ENCODE measurements around the gene TGOLN2. TPM values are rescaled to one million over a fixed set of nuclear protein-coding genes. Genes with fewer than 3 reads are reported as not detected.

The TGOLN2 gene
- total and polyA plus RNA-seq, 2 of the 13 experiments (the other 11 are each of a cell fraction or from before 2014, with no cell fraction given), result 99.6 to 155 TPM

- TF ChIP-seq, protein P1, sequence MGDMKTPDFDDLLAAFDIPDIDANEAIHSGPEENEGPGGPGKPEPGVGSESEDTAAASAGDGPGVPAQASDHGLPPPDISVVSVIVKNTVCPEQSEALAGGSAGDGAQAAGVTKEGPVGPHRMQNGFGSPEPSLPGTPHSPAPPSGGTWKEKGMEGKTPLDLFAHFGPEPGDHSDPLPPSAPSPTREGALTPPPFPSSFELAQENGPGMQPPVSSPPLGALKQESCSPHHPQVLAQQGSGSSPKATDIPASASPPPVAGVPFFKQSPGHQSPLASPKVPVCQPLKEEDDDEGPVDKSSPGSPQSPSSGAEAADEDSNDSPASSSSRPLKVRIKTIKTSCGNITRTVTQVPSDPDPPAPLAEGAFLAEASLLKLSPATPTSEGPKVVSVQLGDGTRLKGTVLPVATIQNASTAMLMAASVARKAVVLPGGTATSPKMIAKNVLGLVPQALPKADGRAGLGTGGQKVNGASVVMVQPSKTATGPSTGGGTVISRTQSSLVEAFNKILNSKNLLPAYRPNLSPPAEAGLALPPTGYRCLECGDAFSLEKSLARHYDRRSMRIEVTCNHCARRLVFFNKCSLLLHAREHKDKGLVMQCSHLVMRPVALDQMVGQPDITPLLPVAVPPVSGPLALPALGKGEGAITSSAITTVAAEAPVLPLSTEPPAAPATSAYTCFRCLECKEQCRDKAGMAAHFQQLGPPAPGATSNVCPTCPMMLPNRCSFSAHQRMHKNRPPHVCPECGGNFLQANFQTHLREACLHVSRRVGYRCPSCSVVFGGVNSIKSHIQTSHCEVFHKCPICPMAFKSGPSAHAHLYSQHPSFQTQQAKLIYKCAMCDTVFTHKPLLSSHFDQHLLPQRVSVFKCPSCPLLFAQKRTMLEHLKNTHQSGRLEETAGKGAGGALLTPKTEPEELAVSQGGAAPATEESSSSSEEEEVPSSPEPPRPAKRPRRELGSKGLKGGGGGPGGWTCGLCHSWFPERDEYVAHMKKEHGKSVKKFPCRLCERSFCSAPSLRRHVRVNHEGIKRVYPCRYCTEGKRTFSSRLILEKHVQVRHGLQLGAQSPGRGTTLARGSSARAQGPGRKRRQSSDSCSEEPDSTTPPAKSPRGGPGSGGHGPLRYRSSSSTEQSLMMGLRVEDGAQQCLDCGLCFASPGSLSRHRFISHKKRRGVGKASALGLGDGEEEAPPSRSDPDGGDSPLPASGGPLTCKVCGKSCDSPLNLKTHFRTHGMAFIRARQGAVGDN (CRISPR knock-in tag; IDR thresholded peaks at IDR 0.05), result peak; percentile 99
- TF ChIP-seq ZNF414 (CRISPR knock-in tag; IDR thresholded peaks at IDR 0.05) (peak; percentile 71; the same call in 1 of the 2 replicates), RNF2 (conservative IDR thresholded peaks at IDR 0.05; ENCODE audit: low read depth) (peak; percentile 95), ZNF367 (CRISPR knock-in tag; IDR thresholded peaks at IDR 0.05; ENCODE audit: borderline replicate concordance) (no peak; the same call in 1 of the 2 replicates), ZFP37 (CRISPR knock-in tag; IDR thresholded peaks at IDR 0.05; ENCODE audit: borderline replicate concordance) (peak; percentile 96; the same call in 1 of the 2 replicates), HMGA1 (CRISPR knock-in tag; conservative IDR thresholded peaks at IDR 0.05) (no peak), SALL2 (CRISPR knock-in tag; IDR thresholded peaks at IDR 0.05) (peak; percentile 94), RCOR2 (CRISPR knock-in tag; IDR thresholded peaks at IDR 0.05) (0 out of 2 replicates have a peak, but pooled peaks have one; percentile 44), U2AF2 (IDR thresholded peaks at IDR 0.05; ENCODE audit: low read depth, low read length) (peak; percentile 13; the same call in 1 of the 2 replicates), KDM3A (CRISPR knock-in tag; IDR thresholded peaks at IDR 0.05; ENCODE audit: low read depth) (peak; percentile 85; the same call in 1 of the 2 replicates), ZNF7 (CRISPR knock-in tag; IDR thresholded peaks at IDR 0.05) (0 out of 2 replicates have a peak, but pooled peaks have one; percentile 13), ZC3H4 (CRISPR knock-in tag; IDR thresholded peaks at IDR 0.05; ENCODE audit: borderline replicate concordance) (peak; percentile 96), ZNF136 (CRISPR knock-in tag; IDR thresholded peaks at IDR 0.05; ENCODE audit: low read depth) (peak; percentile 88; the same call in 1 of the 2 replicates), PPARG (CRISPR knock-in tag; conservative IDR thresholded peaks at IDR 0.05) (peak; percentile 71), EP300 (IDR thresholded peaks at IDR 0.05; ENCODE audit: low read depth in 2 of 2, low read length in 2 of 2) (peak; percentile 35 to 43; a peak in 3 of 4 replicates), EP300 (CRISPR knock-in tag; IDR thresholded peaks at IDR 0.05; ENCODE audit: borderline replicate concordance) (peak; percentile 55), SALL1 (CRISPR knock-in tag; IDR thresholded peaks at IDR 0.05) (peak; percentile 95; the same call in 1 of the 2 replicates), CAMTA2 (CRISPR knock-in tag; IDR thresholded peaks at IDR 0.05; ENCODE audit: borderline replicate concordance) (no peak; the same call in 1 of the 2 replicates), ZNF781 (CRISPR knock-in tag; IDR thresholded peaks at IDR 0.05; ENCODE audit: borderline replicate concordance, not compliant biosample characterization) (peak; percentile 96)
- TF ChIP-seq, protein P2, sequence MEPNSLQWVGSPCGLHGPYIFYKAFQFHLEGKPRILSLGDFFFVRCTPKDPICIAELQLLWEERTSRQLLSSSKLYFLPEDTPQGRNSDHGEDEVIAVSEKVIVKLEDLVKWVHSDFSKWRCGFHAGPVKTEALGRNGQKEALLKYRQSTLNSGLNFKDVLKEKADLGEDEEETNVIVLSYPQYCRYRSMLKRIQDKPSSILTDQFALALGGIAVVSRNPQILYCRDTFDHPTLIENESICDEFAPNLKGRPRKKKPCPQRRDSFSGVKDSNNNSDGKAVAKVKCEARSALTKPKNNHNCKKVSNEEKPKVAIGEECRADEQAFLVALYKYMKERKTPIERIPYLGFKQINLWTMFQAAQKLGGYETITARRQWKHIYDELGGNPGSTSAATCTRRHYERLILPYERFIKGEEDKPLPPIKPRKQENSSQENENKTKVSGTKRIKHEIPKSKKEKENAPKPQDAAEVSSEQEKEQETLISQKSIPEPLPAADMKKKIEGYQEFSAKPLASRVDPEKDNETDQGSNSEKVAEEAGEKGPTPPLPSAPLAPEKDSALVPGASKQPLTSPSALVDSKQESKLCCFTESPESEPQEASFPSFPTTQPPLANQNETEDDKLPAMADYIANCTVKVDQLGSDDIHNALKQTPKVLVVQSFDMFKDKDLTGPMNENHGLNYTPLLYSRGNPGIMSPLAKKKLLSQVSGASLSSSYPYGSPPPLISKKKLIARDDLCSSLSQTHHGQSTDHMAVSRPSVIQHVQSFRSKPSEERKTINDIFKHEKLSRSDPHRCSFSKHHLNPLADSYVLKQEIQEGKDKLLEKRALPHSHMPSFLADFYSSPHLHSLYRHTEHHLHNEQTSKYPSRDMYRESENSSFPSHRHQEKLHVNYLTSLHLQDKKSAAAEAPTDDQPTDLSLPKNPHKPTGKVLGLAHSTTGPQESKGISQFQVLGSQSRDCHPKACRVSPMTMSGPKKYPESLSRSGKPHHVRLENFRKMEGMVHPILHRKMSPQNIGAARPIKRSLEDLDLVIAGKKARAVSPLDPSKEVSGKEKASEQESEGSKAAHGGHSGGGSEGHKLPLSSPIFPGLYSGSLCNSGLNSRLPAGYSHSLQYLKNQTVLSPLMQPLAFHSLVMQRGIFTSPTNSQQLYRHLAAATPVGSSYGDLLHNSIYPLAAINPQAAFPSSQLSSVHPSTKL (CRISPR knock-in tag; IDR thresholded peaks at IDR 0.05), result peak; percentile 69
These were observed at the start of gene TGOLN2 (continued) for GRCh38 chr2:85327822-85328617.

Measured in HepG2 (cell line).